CD4-positive, alpha-beta T cell treated with Interleukin-17A for 4 hours (primary cell): Measurements from ENCODE around the gene CHRNB4.
"Not testable (repeated sequence)": the region's sequence is repeated elsewhere in the genome, so short reads cannot be mapped to it uniquely, and the experiment has no call there.

Experiments used
- DNase-seq: peaks from one replicate; pipeline ENCODE4 v3.0.0-alpha.2; 2020; ENCODE audit warnings: mixed read lengths

The CHRNB4 gene

GRCh38 chr15:78614021-78614420 lies 27.0 kb downstream of the CHRNB4 start:
- no peak for DNase-seq

GRCh38 chr15:78609551-78609950 lies 31.5 kb downstream of the CHRNB4 start:
- not testable (repeated sequence) for DNase-seq

- DNase-seq, result no peak
Measured at GRCh38 chr15:78605680-78606079, 35.3 kb downstream of the CHRNB4 start.

GRCh38 chr15:78605201-78605600 lies 35.8 kb downstream of the CHRNB4 start:
- no peak for DNase-seq

- DNase-seq, result no peak
Measured at GRCh38 chr15:78604420-78604819, 36.6 kb downstream of the CHRNB4 start.

GRCh38 chr15:78603467-78603866 lies 37.5 kb downstream of the CHRNB4 start:
- DNase-seq, result no peak

- no peak for DNase-seq
Measured at GRCh38 chr15:78599189-78599588, 41.8 kb downstream of the CHRNB4 start.

GRCh38 chr15:78598348-78598747 lies 42.7 kb downstream of the CHRNB4 start:
- no peak for DNase-seq

GRCh38 chr15:78597583-78597982 lies 43.4 kb downstream of the CHRNB4 start:
- no peak for DNase-seq

GRCh38 chr15:78574944-78575343 lies 66.1 kb downstream of the CHRNB4 start:
- no peak for DNase-seq
